ENCODE data around the gene MRPL57.

- TF ChIP-seq CTCF (IDR thresholded peaks at IDR 0.05): no peak
- TF ChIP-seq POLR2A (IDR thresholded peaks at IDR 0.05): no peak
Measured at GRCh38 chr13:21212138-21212775, 35.8 kb downstream of the MRPL57 start.
